Peyer's patch (tissue), 4 donors: ENCODE results near the gene P2RY8. TPM values are rescaled to one million over a fixed set of nuclear protein-coding genes. Genes with fewer than 3 reads are reported as not detected.
"Not testable (repeated sequence)": the region's sequence is repeated elsewhere in the genome, so short reads cannot be mapped to it uniquely, and the experiment has no call there.

Experiments used
- DNase-seq, 3 donors: peaks; one replicate each; pipeline ENCODE4 v3.0.0-alpha.2; 2017 to 2019
- H3K27ac ChIP-seq, 4 donors: fragments of 200-600 bp; sonication (generic); one replicate each; pipeline ENCODE4 v1.5.1; 2016 to 2019
- H3K27me3 ChIP-seq, 2 donors: fragments of 200-600 bp; sonication (generic); one replicate each; pipeline ENCODE4 v1.5.1; 2019
- H3K36me3 ChIP-seq, 3 donors: fragments of 200-600 bp; sonication (generic); one replicate each; pipeline ENCODE4 v1.5.1; 2016 to 2019
- H3K4me1 ChIP-seq, 4 donors: fragments of 200-600 bp; sonication (generic); one replicate each; pipeline ENCODE4 v1.5.1; 2016 to 2019
- H3K4me3 ChIP-seq, 4 donors: fragments of 200-600 bp; sonication (generic); 1 replicate in 3 of 4; 2 replicates in 1 of 4; pipeline ENCODE4 v1.5.1; 2016 to 2019; ENCODE audit warnings: mild to moderate bottlenecking in 1 of 4
- H3K9me3 ChIP-seq, 4 donors: fragments of 200-600 bp; sonication (generic); one replicate each; pipeline ENCODE4 v1.5.1; 2016 to 2019; ENCODE audit warnings: mild to moderate bottlenecking in 1 of 4
- POLR2A ChIP-seq, 2 donors: fragments of 450-650 bp; IDR thresholded peaks; one replicate each; pipeline ENCODE4 v1.5.1; 2017; ENCODE audit warnings: antibody characterized with exemption in 2 of 2, mild to moderate bottlenecking in 2 of 2, moderate library complexity in 2 of 2
- total RNA-seq, 4 donors: library from RNA; depleted of rRNA; stranded (reverse); fragments of >200 nt; gene quantifications; one replicate each; pipeline ENCODE4 v1.1.0, GENCODE V29; 2016
- TF ChIP-seq, protein P1 (sequence below), 6 experiments: fragments of 450-650 bp in 4 of 6; fragments of 200-600 bp in 2 of 6; sonication (generic) in 1 of 6; IDR thresholded peaks; one replicate each; pipeline ENCODE4 v1.5.1; 2017 to 2019; ENCODE audit warnings: antibody characterized with exemption in 6 of 6, mild to moderate bottlenecking in 3 of 6, moderate library complexity in 1 of 6

Gene P2RY8
- total RNA-seq, 4 donors from 2014 or later: 0.35 to 5.8 (median 1.2) TPM

DNA sequence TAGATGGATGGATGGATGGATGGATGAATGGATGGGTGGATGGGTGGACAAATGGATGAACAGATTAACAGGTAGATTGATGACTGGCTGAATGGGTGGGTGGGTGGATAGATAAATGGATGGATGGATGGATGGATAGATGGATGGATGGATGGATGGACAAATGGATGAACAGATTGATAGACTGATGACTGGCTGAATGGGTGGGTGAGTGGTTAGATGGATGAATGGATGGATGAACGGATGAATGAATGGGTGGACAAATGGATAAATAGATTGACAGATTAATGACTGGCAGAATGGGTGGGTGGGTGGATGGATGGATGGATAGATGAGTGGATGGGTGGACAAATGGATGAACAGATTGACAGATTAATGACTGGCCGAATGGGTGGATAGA lies 40.9 kb upstream of the P2RY8 start:
- no peaks in the 10 kb centered on the region for H3K4me1 ChIP-seq
- H3K9me3 ChIP-seq: no peaks in the 10 kb centered on the region
- no peak overlapping the region for H3K4me3 ChIP-seq
- DNase-seq: no peak
- TF ChIP-seq POLR2A (IDR thresholded peaks at IDR 0.05): no peak
- TF ChIP-seq, protein P1, sequence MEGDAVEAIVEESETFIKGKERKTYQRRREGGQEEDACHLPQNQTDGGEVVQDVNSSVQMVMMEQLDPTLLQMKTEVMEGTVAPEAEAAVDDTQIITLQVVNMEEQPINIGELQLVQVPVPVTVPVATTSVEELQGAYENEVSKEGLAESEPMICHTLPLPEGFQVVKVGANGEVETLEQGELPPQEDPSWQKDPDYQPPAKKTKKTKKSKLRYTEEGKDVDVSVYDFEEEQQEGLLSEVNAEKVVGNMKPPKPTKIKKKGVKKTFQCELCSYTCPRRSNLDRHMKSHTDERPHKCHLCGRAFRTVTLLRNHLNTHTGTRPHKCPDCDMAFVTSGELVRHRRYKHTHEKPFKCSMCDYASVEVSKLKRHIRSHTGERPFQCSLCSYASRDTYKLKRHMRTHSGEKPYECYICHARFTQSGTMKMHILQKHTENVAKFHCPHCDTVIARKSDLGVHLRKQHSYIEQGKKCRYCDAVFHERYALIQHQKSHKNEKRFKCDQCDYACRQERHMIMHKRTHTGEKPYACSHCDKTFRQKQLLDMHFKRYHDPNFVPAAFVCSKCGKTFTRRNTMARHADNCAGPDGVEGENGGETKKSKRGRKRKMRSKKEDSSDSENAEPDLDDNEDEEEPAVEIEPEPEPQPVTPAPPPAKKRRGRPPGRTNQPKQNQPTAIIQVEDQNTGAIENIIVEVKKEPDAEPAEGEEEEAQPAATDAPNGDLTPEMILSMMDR (IDR thresholded peaks at IDR 0.05): no peak
- no peaks in the 10 kb centered on the region for H3K36me3 ChIP-seq
- H3K27ac ChIP-seq: no peak overlapping the region
- H3K27me3 ChIP-seq: no peaks in the 10 kb centered on the region

DNA sequence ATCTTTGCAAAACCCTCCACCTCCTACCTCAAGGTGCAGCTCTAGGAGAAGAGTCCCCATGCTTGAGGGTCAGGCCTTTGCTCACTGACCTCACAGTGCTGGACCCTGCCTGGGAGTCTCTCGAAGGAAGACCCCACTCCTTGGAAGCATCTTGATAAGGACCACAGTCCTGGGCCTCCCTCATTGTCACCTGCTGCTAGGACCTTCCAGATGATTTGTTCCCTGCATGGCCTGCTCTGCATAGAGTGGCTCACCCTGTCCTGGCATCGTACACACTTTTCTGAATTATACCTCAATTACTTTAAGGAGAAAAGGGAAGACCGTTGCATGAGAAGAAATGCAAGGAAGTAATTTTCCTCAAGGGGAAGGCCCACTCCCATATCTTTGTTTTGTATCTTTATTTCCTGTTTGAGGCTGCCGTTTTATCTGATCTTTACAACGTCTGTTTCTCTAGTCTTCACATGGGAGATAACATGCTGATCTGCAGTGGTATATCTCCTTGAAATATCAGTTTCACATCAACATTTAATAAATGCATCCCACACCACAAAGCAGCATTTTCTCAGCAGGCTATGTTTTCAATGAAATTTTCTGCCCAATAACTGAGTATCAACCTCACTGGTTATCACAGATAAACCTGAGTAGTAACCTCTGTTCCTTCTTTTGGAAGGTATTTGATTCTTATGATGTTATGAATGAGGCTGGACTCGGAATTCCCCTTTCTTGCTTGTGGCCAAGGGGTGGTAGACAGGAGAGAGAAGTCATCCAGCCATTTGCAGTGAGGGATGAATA lies 39.4 kb upstream of the P2RY8 start:
- no peak overlapping the region for H3K4me3 ChIP-seq
- H3K27me3 ChIP-seq: no peaks in the 10 kb centered on the region
- peak overlapping the region in 1 of 4 donors; percentile 1 for H3K27ac ChIP-seq
- H3K9me3 ChIP-seq: no peaks in the 10 kb centered on the region
- no peak for DNase-seq
- no peak for TF ChIP-seq POLR2A (IDR thresholded peaks at IDR 0.05)
- TF ChIP-seq, protein P1 (IDR thresholded peaks at IDR 0.05): no peak
- H3K4me1 ChIP-seq: no peaks in the 10 kb centered on the region
- H3K36me3 ChIP-seq: no peaks in the 10 kb centered on the region

DNA sequence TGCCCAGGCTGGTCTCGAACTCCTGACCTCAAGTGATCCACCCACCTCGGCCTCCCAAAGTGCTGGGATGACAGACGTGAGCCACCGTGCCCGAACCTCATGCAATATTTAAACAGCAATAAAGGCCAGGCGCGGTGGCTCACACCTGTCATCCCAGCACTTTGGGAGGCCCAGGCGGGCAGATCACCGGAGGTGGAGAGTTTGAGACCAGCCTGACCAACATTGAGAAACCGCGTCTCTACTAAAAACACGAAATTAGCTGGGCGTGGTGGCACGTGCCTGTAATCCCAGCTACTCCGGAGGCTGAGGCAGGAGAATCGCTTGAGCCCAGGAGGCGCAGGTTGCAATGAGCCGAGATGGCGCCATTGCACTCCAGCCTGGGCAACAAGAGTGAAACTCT lies 37.2 kb upstream of the P2RY8 start:
- not testable (repeated sequence) for H3K4me3 ChIP-seq, H3K27ac ChIP-seq, H3K4me1 ChIP-seq, H3K9me3 ChIP-seq, H3K36me3 ChIP-seq, H3K27me3 ChIP-seq
- peak in 1 of 3 donors; percentile 13 for DNase-seq

DNA sequence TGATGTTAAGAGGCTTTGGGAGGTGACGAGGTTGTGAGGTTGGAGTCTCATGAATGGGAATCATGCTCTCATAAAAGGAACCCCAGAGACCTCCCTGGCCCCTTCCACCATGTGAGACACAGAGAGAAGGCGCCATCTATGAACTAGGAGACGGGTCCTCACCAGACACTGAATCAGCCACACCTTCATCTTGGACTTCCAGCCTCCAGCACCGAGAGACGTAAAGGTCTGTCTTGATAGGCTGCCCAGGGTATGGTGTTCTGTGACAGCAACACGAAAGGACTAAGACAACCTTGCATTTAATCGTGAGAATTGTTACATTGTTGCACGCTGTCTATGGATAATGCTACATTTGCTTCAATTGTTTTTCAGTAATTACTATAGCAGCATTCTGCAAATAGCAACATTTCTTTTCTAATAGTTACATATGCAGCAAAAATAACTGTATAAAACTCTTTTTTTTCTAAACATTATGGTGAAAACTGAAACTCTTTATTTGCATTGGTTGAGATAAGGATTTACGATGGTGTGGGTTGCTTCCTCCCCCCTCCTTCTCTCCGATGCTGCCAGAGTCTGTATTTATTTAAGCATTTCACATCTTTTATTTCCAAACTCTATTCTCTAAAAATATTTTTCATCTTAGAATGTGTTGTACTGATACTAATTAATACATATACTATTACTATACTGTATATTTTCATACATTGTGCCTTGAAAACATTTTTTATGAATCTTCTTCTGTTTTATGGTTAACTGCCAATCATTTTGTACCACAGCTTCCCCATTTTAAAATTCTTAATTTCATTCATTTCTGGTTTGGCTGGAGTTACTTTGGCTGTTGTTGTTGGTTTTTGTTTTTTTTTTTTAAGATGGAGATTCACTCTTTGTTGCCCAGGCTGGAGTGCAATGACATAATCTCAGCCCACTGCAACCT lies 28.0 kb upstream of the P2RY8 start:
- DNase-seq: no peak

DNA sequence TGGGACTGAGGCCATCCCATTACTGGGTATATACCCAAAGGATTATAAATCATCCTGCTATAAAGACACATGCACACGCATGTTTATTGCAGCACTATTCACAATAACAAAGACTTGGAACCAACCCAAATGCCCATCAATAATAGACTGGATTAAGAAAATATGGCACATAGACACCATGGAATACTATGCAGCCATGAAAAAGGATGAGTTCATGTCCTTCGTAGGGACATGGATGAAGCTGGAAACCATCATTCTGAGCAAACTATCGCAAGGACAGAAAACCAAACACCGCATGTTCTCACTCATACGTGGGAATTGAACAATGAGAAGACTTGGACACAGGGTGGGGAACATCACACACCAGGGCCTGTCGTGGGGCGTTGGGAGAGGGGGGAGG lies 27.1 kb upstream of the P2RY8 start:
- H3K27ac ChIP-seq, H3K4me1 ChIP-seq, H3K36me3 ChIP-seq, H3K27me3 ChIP-seq, DNase-seq, H3K9me3 ChIP-seq, H3K4me3 ChIP-seq: not testable (repeated sequence)

More for the DNA sequence above, 28.0 kb upstream of the P2RY8 start:
- Histone ChIP-seq H3K9me3 (no peaks in the 10 kb centered on the region), H3K27me3 (no peaks in the 10 kb centered on the region), H3K27ac (no peak overlapping the region), H3K36me3 (no peaks in the 10 kb centered on the region), H3K4me3 (no peak overlapping the region), H3K4me1 (no peaks in the 10 kb centered on the region)
- TF ChIP-seq POLR2A (IDR thresholded peaks at IDR 0.05): no peak
- TF ChIP-seq, protein P1 (IDR thresholded peaks at IDR 0.05): no peak

DNA sequence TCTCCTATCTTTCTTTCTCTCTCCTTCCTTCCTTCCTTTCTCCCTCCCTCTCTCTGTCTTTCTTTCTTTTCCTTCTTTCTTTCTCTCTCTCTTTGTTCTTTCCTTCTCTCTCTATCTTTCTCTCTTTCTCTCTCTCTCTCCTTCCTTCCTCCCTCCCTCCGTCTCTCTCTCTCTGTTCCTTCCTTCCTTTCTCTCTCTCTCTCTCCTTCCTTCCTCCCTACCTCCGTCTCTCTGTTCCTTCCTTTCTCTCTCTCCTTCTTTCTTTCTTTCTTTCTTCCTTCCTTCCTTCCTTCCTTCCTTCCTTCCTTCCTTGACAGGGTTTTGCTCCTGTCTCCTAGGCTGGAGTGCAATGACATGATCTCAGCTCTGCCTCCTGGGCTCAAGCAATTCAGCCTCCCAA lies 24.2 kb upstream of the P2RY8 start:
- Histone ChIP-seq H3K36me3 (no peaks in the 10 kb centered on the region), H3K9me3 (no peaks in the 10 kb centered on the region), H3K4me3 (no peak overlapping the region), H3K27me3 (no peaks in the 10 kb centered on the region), H3K4me1 (no peaks in the 10 kb centered on the region), H3K27ac (no peak overlapping the region)
- TF ChIP-seq, protein P1 (IDR thresholded peaks at IDR 0.05): no peak
- no peak for TF ChIP-seq POLR2A (IDR thresholded peaks at IDR 0.05)
- DNase-seq: no peak
